Prostate gland (tissue), 2 donors: ENCODE data around the gene VCY1B. TPM values are rescaled to one million over a fixed set of nuclear protein-coding genes. Genes with fewer than 3 reads are reported as not detected.
"Not testable (repeated sequence)": the region's sequence is repeated elsewhere in the genome, so short reads cannot be mapped to it uniquely, and the experiment has no call there.

Source experiments
- DNase-seq: peaks from one replicate; pipeline ENCODE4 v3.0.0-alpha.2; 2019; ENCODE audit warnings: low spot score
- H3K27ac ChIP-seq, 2 donors: fragments of 200-600 bp; sonication (generic); 2 replicates each; pipeline ENCODE4 v1.5.1; 2017 to 2019
- H3K27me3 ChIP-seq: fragments of 200-600 bp; sonication (generic); replicated peaks from 2 replicates; pipeline ENCODE4 v1.5.1; 2019; ENCODE audit not compliant: insufficient read depth
- H3K36me3 ChIP-seq, 2 donors: fragments of 200-600 bp; sonication (generic); 1 replicate in 1 of 2; 2 replicates in 1 of 2; pipeline versions ENCODE4 v1.5.1 to v1.8.1; 2017 to 2019
- H3K4me1 ChIP-seq: fragments of 200-600 bp; sonication (generic); replicated peaks from 2 replicates; pipeline ENCODE4 v1.5.1; 2019
- H3K4me3 ChIP-seq, 2 donors: fragments of 200-600 bp; sonication (generic); 2 replicates each; pipeline ENCODE4 v1.5.1; 2017 to 2019
- H3K9me3 ChIP-seq: fragments of 200-600 bp; sonication (generic); 2 replicates; pipeline ENCODE4 v1.5.1; 2017
- CTCF ChIP-seq, 4 experiments: fragments of 200-600 bp in 2 of 4; fragments of 450-650 bp in 2 of 4; sonication (generic) in 2 of 4; IDR thresholded peaks; 1 replicate in 3 of 4; 2 replicates in 1 of 4; pipeline ENCODE4 v1.5.1; 2016 to 2019; ENCODE audit warnings: antibody characterized with exemption in 4 of 4, mild to moderate bottlenecking in 2 of 4, moderate library complexity in 2 of 4
- POLR2A ChIP-seq: fragments of 450-650 bp; IDR thresholded peaks from one replicate; pipeline ENCODE4 v1.6.1; 2016; ENCODE audit warnings: antibody characterized with exemption, mild to moderate bottlenecking
- POLR2AphosphoS5 ChIP-seq: sonication (generic); formaldehyde crosslinking; IDR thresholded peaks from one replicate; pipeline ENCODE4 v1.6.1; 2017; ENCODE audit warnings: antibody characterized with exemption
- WGBS: methylation state at CpG from one replicate; pipeline ENCODE4 v1.1.5; 2018; 5-methylcytosine and 5-hydroxymethylcytosine counted together
- intact Hi-C: fragments of 100-400 bp; cut with DNase I; formaldehyde crosslinking; loops from one replicate; pipeline ENCODE4 v1.14.2; 2022
- total RNA-seq, 2 donors: library from RNA; depleted of rRNA; stranded (reverse); fragments of >200 nt; gene quantifications; one replicate each; pipeline ENCODE4 v1.1.0, GENCODE V29; 2016

The VCY1B gene
- total RNA-seq = 10 to 100 TPM in 1 of 2 donors, not detected in 1; 72.6 TPM

- H3K9me3 ChIP-seq, DNase-seq, H3K27ac ChIP-seq, H3K4me1 ChIP-seq, H3K36me3 ChIP-seq, intact Hi-C loops, H3K27me3 ChIP-seq, H3K4me3 ChIP-seq: not testable (repeated sequence)
- WGBS = no CpG with 5 or more reads among the region's 19 CpGs
These were observed at the start of gene VCY1B for GRCh38 chrY:14055927-14056326. Gene VCY1B, plus strand, starts transcription at chrY:14056227. Its CDS starts 63 bp downstream, at chrY:14056290.

GRCh38 chrY:14011916-14012315, 44.1 kb upstream of the VCY1B start:
- intact Hi-C loops = not testable (repeated sequence)

GRCh38 chrY:14030395-14030794, 25.6 kb upstream of the VCY1B start:
- H3K4me1 ChIP-seq, DNase-seq, H3K9me3 ChIP-seq, intact Hi-C loops, H3K4me3 ChIP-seq, H3K36me3 ChIP-seq, H3K27me3 ChIP-seq, H3K27ac ChIP-seq: not testable (repeated sequence)
- WGBS = no CpG with 5 or more reads among the region's 2 CpGs

More at GRCh38 chrY:14011916-14012315, 44.1 kb upstream of the VCY1B start:
- not testable (repeated sequence) for H3K4me1 ChIP-seq, H3K36me3 ChIP-seq, H3K27ac ChIP-seq, H3K4me3 ChIP-seq, H3K27me3 ChIP-seq, H3K9me3 ChIP-seq, DNase-seq
- no CpG with 5 or more reads among the region's 2 CpGs for WGBS

- no peak for TF ChIP-seq CTCF (IDR thresholded peaks at IDR 0.05)
- no peak for TF ChIP-seq POLR2A
- TF ChIP-seq POLR2AphosphoS5 = no peak
- Histone ChIP-seq H3K4me1 (no peaks in the 10 kb centered on the region), H3K9me3 (no peaks in the 10 kb centered on the region), H3K27ac (no peak overlapping the region), H3K36me3 (no peaks in the 10 kb centered on the region), H3K4me3 (no peak overlapping the region), H3K27me3 (no peaks in the 10 kb centered on the region)
- 60% methylated on average over 1 of the region's 1 CpG for WGBS
- DNase-seq = no peak
- intact Hi-C loops = no loop called here
These were observed 29.9 kb downstream of the VCY1B start for GRCh38 chrY:14085877-14086276.

Other genes with a start within 250 kb of the VCY1B start
- not detected for gene VCY, start 69.8 kb upstream of the VCY1B start, total RNA-seq